RWPE1 (cell line): ENCODE measurements around the gene VARS1.

Experiments used
- CTCF ChIA-PET: fragments of 350-600 bp; sonication (Branson Sonifier 250); formaldehyde crosslinking; extraction: SDS; loops from one replicate; lab custom pipeline; 2021; lab: Yijun Ruan, JAX
- POLR2A ChIA-PET: fragments of 400-600 bp; formaldehyde crosslinking; extraction: SDS; loops from one replicate; lab custom pipeline; 2020; ENCODE audit warnings: antibody characterized with exemption; ENCODE audit not compliant: low non-redundant PET; lab: Yijun Ruan, JAX
- DNase-seq: peaks from one replicate; pipeline ENCODE4 v3.0.0; 2012; ENCODE audit warnings: low spot score
- H3K27ac ChIP-seq: fragments of 450-650 bp; 2 replicates; pipeline ENCODE4 v1.5.1; 2017
- CTCF ChIP-seq: fragments of 450-650 bp; conservative IDR thresholded peaks from 2 replicates; pipeline ENCODE4 v1.5.1; 2017; ENCODE audit warnings: low read depth, mild to moderate bottlenecking

VARS1 gene

DNA sequence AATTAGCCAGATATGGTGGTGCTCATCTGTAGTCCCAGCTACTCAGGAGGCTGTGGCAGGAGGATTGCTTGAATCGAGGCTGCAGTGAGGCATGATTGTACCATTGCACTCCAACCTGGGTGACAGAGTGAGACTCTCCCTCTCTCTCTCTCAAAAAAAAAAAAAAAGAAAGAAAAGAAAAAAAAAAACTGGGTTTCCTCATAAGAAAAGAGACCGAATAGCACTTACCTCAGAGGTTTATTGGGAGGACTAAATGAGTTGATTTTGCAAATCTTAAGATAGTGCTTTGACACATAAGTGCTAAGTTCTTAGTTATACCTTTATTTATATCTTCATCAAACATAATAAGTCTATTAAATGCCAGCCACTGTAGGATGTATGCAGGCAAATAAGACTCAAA lies 24.7 kb downstream of the VARS1 start:
- POLR2A ChIA-PET, result interaction anchor here (0.7 kb wide), 1 partner anchor 41 kb away, joined by 4 read pairs; no protein-coding TSS in a partner anchor
- 0 out of 2 replicates have a peak overlapping the region, but pooled peaks have one; percentile 23 for H3K27ac ChIP-seq
- DNase-seq, result no peak
- CTCF ChIA-PET, result interaction anchor here (0.6 to 2.1 kb wide), 3 partner anchors 36 to 93 kb away, joined by 5 to 11 read pairs (median 8); partner anchors contain the start of gene LSM2
- no peak for TF ChIP-seq CTCF

DNA sequence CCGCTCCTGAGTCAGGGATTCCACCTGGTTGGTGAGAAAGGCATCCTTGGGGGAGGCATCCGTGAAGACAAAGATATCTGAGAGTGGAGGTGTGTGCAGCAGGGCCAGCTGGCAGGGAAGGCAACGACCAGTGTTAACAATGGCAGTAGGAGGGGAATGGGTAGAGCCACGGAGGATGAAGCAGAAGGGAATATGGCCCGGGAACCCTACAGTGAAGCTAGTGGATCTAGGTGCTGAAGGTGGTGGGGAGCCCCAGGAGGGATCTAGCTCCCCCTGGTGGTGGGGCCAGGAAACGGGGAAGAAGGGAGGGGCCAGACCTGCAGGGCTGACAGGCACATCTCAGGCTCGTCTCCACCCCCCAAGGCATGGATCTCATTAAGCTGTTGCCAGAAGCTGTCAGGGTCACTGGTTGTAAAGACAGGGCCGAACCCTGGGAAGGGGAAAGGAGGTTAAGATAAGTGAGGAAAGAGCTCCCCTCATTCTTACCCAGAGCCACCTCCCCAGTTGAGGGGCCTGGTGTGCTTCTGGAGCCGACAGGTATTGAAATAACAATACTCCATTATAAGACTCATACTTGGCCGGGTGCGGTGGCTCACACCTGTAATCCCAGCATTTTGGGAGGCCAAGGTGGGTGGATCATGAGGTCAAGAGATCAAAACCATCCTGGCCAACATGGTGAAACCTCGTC lies 25.7 kb downstream of the VARS1 start:
- peak; percentile 36; the same call in 1 of the 2 replicates for TF ChIP-seq CTCF
- ChIA-PET POLR2A (no interaction called here), CTCF (interaction anchor here (0.5 to 2.1 kb wide), 22 partner anchors 9 to 787 kb away, joined by 3 to 11 read pairs (median 4); partner anchors contain the start of genes LSM2, LY6G5C, LY6G6C and MSH5)
- H3K27ac ChIP-seq, result peak overlapping the region; percentile 23; the same call in 1 of the 2 replicates
- peak; percentile 85 for DNase-seq

DNA sequence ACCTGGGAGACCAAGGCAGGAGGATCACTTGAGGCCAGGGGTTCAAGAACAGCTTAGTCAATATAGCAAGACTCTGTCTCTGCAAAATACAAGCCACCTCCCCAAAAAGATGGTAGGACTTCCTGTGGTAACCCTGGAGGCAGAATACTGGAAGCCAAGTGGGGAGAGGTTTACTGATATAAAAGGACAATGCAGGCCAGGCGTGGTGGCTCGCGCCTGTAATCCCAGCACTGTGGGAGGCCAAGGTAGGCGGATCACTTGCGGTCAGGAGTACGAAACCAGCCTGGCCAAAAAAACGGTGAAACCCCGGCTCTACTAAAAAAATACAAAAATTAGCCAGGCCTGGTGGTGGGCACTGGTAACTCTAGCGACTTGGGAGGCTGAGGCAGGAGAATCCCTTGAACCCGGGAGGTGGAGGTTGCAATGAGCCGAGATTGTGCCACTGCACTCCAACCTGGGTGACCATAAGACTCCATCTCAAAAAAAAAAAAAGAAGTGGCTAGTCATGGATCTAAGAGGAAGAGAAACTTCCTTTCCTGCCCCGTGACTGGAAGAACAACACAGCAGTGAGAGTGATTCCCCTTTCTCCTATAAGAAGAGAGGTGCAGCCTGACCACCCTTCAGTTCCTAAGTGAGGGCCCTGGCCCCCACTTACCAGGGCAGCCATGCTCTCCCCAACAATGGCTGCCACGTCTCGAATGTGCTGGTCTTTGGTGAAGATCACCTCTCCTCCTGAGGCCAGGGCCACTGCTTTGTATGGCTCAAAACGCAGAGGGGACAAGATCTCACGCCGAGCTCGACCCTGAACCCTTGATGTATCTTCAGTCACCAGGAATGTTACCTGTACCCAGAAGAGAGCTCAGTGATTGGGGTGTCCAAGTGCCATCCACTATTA lies 26.9 kb downstream of the VARS1 start:
- DNase-seq, result no peak
- H3K27ac ChIP-seq, result no peak overlapping the region; the same call in 1 of the 2 replicates
- TF ChIP-seq CTCF, result no peak
- CTCF ChIA-PET, result interaction anchor here (0.8 to 1.8 kb wide), 5 partner anchors 11 to 76 kb away, joined by 3 to 11 read pairs (median 5); no protein-coding TSS in a partner anchor
- POLR2A ChIA-PET, result no interaction called here

- POLR2A ChIA-PET, result no interaction called here
- peak overlapping the region; percentile 24; the same call in 1 of the 2 replicates for H3K27ac ChIP-seq
- CTCF ChIA-PET, result no interaction called here
- TF ChIP-seq CTCF, result no peak
- DNase-seq, result no peak
These were observed 28.4 kb downstream of the VARS1 start for GRCh38 chr6:31767096-31767645.

GRCh38 chr6:31765910-31766794 lies 29.4 kb downstream of the VARS1 start:
- DNase-seq, result no peak
- no peak for TF ChIP-seq CTCF
- CTCF ChIA-PET, result no interaction called here
- H3K27ac ChIP-seq, result no peak overlapping the region
- POLR2A ChIA-PET, result no interaction called here
